ENCODE data around the gene NCMAP.

NCMAP gene

GRCh38 chr1:24575905-24576587, 20.2 kb downstream of the NCMAP start:
- DNase-seq: no peak

DNA sequence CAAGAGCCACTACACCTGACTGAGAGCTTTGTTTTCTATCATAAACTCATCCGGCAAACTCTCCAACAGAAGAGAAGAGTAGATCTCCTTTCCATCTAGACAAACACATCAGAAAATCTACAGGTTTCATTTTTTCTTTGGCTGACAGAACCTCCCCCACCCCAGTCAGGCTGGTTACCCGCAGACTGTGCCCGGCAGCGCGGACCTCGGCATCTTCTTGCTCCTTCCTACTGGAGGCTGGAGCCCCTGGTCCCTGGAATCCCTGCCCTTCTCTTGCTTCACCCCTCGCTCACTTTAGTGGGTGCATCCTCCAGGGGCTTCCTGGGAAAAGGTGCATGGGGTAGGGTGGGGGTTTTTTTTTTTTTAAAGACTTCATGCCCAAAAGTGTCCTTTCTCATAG, 23.0 kb downstream of the NCMAP start:
- DNase-seq: no peak

- no peak for DNase-seq
Observed at GRCh38 chr1:24580756-24581155, 24.9 kb downstream of the NCMAP start.

DNA sequence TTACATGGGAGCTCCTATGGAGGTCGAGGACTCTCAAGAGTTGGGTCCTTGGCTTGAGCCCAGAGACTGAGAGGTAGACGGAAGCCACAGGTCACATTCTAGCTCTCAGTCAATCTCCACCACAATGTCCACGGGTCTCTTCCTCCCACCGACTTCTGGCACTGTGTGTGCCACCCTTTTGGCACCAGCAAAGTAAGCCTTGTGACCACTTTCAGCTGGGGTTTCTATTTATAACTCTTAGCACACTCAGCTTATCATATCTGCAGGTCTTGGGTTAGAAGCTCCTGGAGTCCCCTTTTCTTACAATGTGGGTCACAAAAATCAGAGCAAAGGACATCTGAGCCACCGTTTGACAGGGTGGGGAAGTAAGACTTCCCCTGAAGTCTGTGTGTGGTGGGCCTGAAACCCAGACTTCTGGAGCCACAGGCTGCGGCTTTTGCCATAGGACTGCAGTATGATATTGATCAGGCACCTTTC, 28.3 kb downstream of the NCMAP start:
- no peak for DNase-seq

DNA sequence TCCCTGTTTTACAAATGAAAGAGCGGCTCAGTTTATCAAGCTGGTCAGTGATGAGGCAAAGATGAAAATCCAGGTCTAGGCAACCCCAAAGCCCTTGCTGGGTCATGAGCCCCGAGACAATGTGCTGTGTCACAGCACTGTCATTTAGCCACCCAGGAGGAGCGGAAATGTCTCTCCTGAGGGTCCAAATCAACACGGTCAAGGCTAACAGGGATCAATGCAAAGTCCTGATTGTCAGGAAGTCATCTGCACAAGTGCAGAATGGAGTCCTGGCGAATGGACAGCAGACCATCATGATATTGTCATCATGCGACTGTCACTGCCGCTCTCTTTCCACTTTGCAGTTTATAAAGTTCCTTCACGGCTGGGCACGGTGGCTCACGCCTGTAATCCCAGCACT, 30.2 kb downstream of the NCMAP start:
- no peak for DNase-seq

- peak; percentile 44 for DNase-seq
Observed at GRCh38 chr1:24586970-24587820, 31.3 kb downstream of the NCMAP start.

- no peak for DNase-seq
Observed at GRCh38 chr1:24588573-24588972, 32.7 kb downstream of the NCMAP start.

- DNase-seq: no peak
Observed at GRCh38 chr1:24589200-24589599, 33.3 kb downstream of the NCMAP start.

DNA sequence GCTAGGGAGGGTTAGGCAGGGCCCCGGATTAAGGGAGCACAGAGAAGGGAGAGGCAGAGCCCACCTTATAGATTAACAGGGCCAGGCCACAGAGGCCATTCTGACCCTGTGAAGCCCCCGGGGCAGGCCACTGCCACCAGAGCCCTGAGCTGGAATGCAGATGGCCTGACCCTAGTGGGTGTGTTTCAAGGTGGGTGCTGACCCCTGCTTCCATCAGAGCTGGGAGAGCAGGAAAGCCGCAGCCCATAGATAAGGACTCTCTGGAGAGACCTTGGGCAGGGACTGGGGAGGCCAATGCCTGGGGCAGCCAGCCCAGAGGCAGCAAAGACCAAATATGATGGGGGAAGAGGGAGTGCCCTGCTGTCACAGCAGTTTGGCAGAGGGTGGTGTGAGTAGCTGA, 35.9 kb downstream of the NCMAP start:
- DNase-seq: no peak

DNA sequence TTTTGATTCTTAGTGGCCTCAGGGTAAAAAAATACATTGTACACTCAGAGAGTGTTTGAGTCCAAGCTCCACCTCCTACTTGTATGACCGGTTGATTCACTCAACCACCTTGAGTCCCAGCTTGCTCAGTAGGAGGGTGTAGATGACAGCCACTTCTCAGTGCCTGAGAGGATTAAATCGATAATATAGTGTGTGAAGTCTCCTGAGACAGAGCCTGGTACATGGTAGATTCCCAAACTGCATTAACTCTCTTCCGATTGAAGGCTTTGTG, 38.4 kb downstream of the NCMAP start:
- DNase-seq: no peak

GRCh38 chr1:24596401-24596880, 40.6 kb downstream of the NCMAP start:
- no peak for DNase-seq

- no peak for DNase-seq
Observed at GRCh38 chr1:24599265-24599664, 43.4 kb downstream of the NCMAP start.

- DNase-seq: no peak
Observed at GRCh38 chr1:24600551-24600950, 44.7 kb downstream of the NCMAP start.

DNA sequence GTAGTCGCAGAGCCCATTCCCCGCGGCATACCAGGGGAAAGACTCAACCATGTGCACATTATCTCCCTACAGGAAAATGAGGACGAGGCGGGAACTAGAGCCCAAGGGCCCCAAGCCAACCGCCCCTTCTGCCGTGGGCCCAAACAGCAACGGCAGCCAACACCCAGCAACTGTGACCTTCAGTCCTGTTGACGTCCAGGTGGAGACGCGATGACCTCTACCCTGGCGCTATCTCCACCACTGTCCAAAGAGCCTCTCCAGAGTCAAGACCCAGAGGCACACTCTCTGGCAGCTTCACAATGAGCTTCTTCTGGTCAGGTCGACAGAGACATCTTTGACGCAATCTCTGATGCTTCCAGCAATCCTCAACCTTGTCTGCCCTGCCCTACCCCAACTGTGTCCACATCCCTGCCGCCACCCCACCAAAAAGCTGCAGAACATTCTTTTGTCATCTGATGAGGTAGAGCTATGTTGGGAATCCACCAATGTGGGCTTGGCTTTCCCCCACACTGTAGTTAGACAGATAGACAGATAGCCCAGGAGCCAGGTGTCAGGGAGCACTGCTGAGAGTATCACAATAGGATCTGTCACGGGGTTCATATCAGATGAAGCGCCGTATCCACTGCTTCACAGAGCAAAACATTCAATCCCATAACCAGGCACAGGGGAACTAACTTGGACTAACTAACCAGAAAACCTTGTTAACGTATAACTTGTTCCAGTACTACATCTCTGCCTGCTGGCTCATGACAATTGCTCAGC, 49.8 kb downstream of the NCMAP start:
- no peak for DNase-seq

GRCh38 chr1:24606296-24606605, 50.4 kb downstream of the NCMAP start:
- no peak for DNase-seq

- no peak for DNase-seq
Observed at GRCh38 chr1:24606621-24607020, 50.7 kb downstream of the NCMAP start.

- no peak for DNase-seq
Observed at GRCh38 chr1:24609949-24610517, 54.1 kb downstream of the NCMAP start.

GRCh38 chr1:24619376-24619775, 63.5 kb downstream of the NCMAP start:
- DNase-seq: no peak

DNA sequence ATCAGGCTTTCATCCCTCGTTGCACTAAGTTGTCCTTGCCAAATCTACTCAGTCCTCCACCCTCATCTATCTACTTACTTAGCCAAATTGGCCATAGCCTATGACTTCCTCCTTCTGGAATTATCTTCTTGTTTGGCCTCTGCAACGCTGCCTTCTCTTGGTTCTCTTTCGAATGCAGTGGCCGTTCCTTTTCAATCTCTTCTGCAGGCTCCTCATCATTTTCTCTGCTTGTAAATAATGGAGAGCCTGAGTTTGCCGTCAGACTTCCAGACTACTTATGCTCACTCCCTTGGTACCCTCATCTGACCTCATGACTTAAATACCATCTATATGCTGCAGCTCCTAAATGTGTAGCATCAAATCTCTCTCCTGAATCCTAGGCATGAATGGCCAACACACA, 64.8 kb downstream of the NCMAP start:
- no peak for DNase-seq

DNA sequence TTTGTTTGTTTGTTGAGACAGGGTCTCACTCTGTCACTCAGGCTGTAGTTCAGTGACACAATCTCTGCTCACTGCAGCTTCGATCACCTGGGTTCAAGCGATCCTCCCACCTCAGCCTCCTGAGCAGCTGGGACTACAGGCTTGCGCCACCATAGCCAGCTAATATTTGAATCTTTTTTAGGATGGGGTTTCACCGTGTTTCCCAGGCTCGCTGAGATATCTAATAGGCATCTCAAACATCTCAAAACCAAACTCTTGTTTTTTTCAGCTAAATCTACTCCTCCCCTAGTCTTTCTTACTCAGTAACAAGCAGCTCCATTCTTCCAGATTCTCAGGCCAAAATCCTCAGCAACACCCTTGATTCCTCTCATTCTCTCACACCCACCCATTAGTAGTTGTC, 65.2 kb downstream of the NCMAP start:
- DNase-seq: no peak

DNA sequence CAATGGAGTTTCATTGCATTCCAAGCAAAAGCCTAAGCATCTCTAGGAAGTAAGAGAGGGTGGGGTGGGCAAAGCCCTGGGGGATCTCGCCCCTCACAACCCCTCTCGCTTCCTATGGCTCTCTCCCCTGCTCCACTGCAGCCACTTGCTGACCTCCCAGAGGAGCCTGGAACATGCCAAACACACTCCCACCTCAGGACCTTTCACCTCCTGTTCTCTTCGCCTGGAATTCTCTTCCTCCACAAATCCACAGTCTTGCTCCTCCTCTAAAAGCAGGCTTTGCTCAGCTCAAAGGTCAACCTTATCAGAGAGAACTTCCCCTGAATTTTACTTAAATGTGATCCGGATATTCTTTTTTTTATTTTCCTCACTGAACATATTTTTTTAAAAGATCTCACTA, 66.3 kb downstream of the NCMAP start:
- DNase-seq: no peak

DNA sequence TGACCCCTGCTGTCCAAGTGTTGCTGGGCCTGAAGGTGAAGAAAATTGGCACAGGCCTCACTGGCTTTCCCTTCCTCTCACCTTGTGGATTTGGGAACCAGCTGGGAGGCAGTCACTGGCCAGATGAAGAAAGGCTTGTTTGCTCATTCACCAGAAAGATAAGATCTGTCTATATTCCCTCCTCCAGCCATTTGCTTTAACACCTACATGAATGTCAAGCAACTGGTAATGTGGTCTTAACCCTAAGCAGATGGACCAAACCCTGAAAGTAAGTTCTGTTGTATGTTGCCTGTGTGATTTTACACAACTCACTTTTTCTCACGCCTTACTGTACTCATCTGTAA, 76.9 kb downstream of the NCMAP start:
- no peak for DNase-seq

DNA sequence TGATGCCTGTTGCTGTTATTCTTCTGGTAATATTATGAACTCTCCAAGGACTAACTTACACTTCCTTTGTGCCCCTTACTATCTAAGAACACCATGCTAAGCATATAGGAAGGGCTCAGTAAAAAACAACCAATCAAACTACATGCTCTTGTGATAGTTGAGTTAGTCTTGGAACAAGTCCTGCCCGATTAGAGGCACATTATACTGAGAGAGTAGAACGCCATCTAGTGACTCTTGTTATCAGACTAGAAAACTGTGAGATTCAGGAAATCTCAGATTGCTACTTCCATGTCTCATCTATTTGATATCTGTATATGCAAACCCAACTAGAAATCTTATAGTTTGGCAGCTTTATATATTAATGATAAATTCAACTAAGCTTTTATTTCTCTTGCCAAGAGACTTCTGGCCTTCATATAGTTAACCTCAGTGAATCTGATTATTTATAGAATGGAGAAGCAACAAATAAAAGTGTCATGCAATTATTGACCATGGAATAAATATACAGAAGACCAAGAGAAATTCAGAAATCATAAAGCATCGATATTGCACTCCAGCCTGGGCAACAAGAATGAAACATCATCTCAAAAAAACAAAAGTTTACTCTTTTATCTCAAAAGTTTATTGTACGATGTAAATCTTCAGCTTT, 79.4 kb downstream of the NCMAP start:
- DNase-seq: peak; percentile 83

All from NCI-H1694 treated with DMSO at 0.1 percent for 48 hours (cell line).